Stimulated activated CD4-positive, alpha-beta T cell treated with anti-CD3 and anti-CD28 coated beads, TNF-alpha, amount 100 ng/mL, for 48 hours (primary cell): ENCODE data around the gene JTB.
"Not testable (repeated sequence)": the region's sequence is repeated elsewhere in the genome, so short reads cannot be mapped to it uniquely, and the experiment has no call there.

ENCODE experiments used
- DNase-seq, 3 donors: peaks; one replicate each; pipeline ENCODE4 v3.0.0-alpha.2; 2020; ENCODE audit warnings: low read depth in 3 of 3

The JTB gene

DNA sequence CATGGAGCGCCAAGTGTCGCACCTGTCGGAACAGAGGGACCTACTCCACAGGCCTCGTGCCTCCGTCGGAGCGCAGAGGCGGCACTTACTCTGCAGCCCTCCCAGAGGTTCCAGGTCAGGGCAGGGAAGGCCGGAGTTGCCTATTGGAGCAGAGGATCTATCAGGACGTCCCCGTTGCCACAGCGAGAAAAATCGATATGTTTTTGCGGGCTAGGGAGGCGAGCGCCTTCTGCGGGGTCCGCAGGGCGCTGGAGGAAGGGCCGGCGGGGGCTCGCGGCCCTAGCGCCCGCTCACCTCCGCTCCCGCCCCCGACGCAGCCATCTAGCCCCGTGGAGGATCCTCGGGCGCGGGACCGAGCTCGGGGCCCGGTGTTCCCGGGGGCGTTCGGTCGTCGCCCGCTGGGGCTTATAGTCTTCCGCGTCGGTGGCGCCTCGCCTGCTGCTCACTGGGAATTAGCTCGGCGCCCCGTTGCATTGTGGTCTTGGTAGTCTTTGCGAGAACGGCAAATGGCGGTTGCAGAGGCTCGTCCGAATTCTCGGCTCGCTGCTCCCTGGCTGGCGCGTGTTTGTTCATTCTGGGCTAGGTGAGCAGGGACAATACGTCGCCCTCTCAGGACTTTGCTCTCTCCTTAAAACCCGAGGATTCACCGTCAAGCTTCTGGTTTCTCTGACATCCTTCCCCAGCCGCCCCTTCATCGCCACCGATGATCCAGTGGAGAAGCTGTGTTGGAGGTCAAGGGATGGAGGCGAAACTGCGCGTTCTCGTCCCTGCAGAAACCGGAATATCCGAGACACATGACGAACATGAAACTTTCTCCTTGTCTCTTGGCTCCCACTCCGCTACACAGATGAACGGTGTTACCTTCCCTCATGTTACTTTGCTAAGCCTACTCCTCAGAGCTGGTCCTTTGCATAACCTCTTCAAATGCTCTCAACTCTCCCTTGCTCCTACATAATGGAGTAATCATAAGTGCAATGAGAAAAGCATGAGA is at the start of gene JTB:
Gene JTB, minus strand, starts transcription at position 425 of the 991 bp plus-strand sequence. Its CDS starts 422 bp downstream, at position 3.
- peak; percentile 77 to 83 (median 78) for DNase-seq

DNA sequence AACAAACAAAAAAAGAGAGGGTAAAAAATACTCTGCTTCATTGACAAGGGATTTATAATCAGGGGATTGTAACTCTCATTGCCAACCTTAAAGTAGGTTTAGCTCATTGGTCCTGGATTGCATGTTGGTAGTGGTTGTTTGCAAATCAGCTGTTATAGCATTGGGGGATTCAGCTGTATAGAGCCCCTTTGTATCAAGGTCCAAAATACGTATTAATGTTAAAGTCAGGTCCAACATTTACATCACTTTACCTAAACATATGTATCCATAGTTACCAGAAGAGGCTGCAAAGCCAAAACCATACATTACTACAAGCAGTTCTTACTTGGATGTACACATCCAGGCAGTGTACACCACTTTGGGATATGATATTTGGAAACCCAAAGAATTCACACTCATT is 42.5 kb upstream of the JTB start:
- no peak for DNase-seq

DNA sequence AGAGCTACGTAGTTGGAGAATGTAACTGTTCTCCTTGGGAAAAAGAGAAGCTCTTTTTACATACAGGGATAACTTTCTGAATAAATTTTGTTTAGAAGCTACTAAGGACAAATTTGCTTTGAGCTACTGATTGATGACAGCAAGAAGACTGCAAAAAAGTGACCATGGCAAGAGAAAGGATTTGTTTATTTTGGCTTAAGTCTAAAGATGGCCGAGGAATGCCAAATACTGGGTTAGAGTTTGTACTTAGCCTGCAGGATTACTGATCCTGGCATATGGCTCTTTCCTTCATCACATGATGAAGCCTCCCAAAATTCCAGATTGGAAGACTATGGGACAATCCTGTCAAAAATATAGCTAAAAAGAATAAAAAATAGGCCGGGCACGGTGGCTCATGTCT is 41.8 kb upstream of the JTB start:
- no peak for DNase-seq

DNA sequence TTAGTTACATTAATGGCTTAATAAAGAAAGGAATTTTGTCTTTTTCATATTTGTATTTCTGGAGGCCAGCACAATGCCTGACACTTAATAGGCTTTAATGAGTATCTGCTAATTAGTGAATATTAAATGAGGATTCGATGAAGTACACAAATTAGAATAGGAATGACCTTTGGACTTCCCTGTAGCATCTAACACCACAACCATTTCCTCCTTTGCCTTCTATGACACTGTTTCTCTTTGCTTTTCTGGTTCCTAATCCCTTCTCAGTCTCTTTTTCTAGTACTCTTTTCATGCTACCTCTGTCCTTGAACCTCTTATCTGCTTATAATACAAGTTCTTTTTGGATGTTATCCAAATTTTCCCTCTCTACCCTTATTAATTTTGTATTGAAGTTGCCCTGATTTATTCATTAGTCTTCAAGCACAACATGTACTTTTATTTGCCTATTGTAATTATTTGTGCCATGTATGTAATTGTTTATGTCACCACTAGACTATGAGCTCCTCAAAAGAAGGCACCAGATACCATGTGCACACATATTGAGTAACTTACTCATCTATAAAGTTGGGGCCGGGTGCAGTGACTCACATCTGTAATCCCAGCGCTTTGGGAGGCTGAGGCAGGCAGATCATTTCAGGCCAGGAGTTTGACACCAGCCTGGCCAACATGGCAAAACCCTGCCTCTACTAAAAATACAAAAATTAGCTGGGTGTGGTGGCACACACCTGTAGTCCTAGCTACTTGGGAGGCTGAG is 36.9 kb upstream of the JTB start:
- no peak for DNase-seq

DNA sequence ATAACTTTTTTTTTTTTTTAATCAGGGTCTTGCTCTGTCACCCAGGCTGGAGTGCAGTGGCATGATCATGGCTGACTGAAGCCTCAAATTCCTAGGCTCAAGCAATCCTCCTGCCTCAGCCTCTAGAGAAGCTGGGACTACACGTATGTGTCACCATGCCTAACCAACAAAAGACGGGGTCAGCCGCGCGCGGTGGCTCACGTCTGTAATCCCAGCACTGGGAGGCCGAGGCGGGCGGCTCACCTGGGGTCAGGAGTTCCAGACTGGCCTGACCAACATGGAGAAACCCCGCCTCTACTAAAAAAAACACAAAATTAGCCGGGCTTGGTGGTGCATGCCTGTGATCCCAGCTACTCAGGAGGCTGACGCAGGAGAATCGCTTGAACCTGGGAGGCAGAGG is 35.1 kb upstream of the JTB start:
- not testable (repeated sequence) for DNase-seq

DNA sequence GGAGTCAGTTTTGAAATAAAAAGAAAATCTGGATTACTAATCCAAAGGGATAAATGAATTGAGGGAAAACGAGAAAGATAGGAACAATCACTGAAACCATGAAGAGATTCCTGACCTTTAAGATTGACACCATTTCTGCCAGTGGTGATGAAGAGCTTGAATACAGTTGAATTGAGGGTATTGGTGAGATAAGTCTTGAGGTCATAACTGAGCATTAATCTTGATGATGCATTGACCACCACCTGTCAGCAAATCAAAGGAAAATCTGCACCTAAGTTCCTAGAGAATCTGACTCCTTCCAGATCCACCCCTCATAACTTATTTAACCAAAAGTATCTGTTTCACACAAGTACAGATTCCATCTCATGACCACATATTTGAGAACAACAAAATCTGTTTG is 34.7 kb upstream of the JTB start:
- no peak for DNase-seq

DNA sequence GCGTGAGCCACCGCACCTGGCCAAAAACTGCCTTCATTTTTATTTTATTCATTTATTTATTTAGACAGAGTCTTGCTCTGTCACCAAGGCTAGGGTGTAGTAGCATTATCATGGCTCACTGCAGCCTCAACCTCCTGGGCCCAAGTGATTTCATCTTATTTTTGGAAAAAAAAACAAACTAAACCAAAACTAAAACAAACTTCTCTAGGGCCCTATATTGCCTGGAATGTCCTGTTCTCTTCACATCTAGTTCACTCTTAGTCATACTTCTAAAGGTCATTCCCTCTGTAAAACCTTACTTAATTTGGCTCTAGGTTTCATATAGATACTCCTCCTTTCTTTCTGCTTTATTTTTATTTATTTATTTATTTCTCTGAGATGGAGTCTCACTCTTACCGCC is 28.7 kb upstream of the JTB start:
- no peak for DNase-seq

DNA sequence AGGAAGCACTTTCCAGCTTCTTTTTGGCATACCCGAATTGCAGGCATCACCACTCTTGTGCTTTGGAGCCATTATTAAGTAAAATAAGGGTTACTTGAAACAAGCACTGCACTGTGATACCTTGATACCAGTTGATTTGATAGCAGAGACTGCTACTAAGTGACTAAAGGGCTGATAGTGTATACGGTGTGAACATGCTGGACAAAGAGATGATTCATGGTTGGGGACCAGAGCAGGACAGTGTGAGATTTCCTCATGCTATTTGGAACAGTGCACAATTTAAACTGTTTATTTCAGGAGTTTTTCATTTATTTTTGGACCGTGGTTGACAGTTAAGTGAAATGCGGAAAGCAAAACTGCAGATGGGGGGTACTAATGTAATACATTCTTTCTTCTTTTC is 22.9 kb upstream of the JTB start:
- no peak for DNase-seq

DNA sequence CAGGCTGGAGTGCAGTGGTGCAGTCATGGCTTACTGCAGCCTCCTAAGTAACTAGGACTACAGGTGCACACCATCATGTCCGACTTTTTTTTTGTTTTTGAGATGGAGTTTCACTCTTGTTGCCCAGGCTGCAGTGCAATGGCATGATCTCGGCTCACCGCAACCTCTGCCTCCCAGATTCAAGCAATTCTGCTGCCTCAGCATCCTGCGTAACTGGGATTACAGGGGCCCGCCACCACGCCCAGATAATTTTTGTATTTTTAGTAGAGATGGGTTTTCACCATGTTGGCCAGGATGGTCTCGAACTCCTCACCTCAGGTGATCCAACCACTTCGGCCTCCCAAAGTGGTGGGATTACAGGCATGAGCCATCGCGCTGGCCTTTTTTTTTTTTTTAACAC is 19.4 kb upstream of the JTB start:
- DNase-seq: not testable (repeated sequence)

DNA sequence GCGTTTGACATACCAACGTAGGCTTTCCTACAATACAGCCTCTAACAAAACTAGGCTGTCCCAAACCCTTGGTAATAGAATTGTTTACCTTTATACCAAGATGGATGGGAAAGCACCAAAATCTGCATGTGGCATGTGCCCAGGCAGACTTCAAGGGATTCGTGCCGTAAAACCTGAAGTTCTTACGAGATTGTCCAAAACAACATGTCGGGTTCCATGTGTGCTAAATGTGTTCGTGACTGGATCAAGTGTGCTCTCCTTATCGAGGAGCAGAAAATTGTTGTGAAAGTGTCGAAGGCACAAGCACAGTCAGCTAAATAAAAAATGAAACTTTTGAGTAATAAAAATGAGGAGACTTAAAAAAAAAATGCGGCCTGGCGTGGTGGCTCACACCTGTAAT is 18.2 kb upstream of the JTB start:
- DNase-seq: no peak

DNA sequence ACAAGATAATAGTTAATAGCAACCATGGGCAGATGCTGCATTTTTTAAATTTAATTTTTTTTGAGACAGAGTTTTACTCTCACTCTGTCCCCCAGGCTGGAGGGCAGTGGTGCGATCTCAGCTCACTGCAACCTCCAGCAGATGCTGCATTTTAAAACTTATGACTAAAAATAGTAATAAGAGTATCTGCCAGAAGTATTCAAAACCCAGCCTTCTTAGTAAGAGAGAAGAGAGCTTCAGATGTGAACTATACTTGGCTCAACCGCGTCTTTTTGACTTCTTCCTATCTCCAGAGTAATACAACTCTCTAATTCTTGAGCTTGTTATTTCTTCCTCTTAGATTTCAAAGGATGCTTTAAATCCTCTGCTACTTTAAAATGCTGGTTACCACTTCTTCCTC is 17.7 kb upstream of the JTB start:
- DNase-seq: no peak

DNA sequence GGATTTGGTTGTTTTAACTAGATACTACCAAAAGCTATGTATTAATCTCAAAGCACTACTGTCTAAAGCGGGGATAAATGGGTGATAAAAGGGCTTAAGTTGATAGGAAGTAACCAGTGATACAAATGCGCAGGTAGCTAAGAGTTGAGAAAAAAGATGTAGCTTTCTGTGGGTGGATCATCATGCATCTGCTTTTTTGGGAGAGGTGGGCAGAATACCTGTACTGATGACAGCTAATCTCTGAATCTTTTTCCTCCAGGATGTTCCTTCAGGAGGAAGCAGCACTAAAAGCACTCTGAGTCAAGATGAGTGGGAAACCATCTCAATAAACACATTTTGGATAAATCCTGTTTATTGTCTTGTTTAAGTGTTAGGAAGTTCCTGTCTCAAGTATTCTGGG is 14.3 kb upstream of the JTB start:
- no peak for DNase-seq

DNA sequence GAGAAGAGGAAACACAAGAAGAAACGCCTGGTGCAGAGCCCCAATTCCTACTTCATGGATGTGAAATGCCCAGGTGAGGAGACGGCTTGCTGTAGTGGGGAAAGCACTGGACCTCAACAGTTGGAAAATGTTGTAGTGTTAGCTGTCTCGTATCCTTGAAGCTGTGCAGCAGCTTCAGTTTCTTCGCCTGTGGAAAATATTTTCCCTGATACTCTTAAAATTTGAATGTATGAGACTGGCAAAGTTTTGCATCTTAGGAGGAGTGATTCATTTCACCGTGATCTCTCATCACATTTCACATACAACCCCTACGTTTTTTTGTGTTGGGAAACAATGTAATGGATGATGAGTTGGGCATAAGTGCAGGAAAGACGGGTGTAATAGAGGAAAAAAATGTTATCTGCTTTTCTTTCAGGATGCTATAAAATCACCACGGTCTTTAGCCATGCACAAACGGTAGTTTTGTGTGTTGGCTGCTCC is 13.7 kb upstream of the JTB start:
- no peak for DNase-seq

DNA sequence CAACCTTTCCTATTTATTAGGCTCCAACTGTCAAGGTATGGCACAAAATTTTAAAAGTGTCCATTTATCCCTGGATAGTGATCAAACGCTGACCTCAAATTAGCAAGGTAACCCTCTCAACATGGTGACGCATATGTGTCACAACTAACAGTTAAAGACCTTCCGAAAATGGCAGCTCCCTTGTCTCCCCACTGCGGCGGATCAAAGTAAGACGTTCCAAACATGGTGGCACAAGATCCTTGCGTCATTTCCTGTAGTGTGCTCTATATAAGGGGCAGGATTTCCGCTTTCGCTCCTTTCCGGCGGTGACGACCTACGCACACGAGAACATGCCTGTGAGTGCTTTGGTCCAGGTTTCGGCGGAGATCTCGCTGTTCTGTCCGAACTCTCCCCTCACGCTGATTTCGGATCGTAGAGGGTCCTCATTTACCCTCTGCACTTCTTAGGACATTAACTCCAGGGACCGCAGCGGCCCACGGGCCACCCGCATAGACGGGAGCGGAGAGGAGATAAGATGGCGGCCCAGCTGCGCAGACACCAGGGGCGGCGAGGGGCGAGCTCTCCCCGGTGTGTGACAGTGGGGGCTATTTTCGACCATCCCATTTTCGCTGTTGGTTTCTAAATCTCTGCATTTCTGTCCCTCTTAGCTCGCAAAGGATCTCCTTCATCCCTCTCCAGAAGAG is 13.1 kb upstream of the JTB start, which contains the start of gene RPS27:
Gene RPS27, plus strand, starts transcription at position 295 of the 683 bp plus-strand sequence. Its CDS starts 35 bp downstream, at position 330.
- peak; percentile 68 to 81 (median 73) for DNase-seq

DNA sequence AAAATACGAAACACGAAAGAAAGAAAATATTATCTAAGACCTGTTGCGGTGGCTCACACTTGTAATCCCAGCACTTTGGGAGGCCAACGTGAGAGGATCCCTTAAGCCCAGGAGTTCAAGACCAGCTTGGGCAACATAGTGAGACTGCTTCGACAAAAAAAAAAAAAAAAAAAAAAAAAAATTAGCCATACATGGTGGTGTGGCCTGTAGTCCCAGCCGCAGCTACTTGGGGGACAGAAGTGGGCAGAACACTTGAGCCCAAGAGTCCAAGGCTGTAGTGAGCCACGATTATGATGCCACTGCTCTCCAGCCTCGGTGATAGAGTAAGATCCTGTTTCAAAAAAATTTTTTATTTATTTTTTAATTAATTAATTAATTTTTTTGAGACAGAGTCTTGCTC is 10.1 kb upstream of the JTB start:
- no peak for DNase-seq

DNA sequence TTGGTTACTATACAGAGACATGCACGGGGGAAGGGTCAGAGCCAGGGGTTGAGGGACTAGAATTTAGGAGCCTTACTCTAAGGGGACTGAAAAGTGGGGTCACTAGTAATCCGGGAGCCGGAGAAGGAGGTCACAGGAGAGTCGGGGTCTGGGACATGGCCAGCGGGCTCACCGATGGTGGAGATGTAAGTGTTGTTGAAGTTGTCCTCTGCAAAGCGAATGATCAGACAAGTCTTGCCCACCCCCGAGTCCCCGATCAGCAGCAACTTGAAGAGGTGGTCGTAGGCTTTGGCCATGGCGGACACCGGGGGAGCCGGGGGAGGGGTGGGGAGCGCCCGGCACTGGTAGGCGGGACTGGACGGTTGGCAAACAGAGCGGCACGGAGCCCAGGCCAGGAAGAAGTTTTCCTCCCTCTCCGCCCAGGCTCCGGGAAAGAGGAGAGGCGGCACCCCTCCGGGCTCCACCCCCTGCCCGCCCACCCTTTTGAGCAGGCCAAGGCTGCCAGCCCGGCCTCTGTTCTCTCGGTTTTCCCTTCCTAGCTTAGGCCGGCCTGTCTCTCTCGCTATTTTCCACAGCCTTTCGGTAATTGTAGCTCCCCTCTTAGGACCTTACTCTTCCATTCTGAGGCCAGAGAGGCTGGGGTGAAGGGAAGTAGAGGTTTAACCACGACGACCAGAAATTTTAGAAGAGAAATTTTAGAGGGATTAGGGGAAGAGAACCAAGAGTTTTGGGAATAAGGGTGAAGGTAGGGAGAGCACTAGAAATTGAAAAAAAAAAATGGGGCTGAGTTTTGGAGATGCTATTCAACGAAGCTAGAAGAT is 8.7 kb upstream of the JTB start, which contains the start of gene RAB13:
Gene RAB13, minus strand, starts transcription at position 399 of the 821 bp plus-strand sequence. Its CDS starts 103 bp downstream, at position 296.
- DNase-seq: no peak

DNA sequence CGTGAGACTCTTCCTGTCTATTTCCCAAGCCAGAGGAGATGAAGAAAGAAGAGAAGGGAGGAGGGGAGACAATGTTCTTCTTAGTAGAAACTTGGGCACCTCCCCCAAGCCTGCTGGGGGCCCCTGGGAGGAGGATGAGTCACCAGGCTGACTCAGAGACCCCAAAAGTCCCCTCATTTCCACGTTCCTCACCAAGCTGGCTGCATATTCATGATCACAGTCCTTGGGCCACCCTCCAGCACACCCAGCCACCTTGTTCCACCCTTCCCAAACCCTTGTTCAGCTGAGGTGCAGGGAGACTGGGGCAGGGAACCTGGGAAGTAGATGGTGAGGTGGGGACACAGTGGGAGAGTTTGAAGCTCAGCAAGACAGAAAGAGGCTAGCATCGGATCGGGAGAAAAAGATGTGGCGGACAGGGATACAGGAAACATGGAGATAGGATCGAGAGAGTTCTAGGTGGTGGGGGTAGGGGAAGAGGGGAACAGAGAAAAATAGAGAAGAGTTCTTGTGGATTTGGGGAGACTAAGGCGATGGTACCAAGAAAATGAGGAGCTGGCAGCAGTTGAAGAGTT is 8.0 kb upstream of the JTB start:
- peak in 1 of 3 donors; percentile 27 for DNase-seq

DNA sequence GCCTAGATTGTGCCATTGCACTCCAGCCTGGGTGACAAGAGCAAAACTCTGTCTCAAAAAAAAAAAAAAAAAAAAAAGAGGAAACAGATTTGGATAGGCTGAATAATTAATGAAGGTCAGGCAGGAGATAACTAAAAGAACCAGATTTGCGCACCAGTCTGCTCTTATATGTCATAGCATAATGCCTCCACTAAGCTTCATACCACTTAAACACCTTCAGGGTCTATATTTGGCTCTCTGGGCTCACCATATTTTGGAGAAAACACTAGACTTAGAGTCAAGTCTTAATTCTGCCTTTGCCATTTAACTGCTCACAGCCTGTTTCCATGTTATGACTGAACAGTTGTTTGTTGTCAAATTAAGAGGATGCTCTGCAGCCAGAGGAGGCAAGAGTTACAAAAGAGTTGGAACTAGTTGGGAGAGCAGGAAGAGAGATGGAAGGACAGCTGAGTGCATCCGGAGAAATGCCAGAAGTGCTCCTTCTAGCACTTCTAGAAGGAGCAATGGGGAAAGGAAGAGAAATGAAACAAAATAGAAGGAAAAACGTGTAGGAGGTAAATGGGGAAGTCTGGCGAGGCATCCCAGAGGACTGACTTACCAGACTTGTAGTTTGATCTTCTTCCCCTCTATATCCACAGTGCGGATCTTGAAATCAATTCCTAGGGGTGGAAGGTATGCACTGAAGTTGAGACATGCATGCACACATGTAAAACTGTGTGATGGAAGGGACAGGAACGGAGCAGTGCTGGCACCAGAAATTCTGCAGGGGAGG is 6.8 kb upstream of the JTB start:
- DNase-seq: no peak

DNA sequence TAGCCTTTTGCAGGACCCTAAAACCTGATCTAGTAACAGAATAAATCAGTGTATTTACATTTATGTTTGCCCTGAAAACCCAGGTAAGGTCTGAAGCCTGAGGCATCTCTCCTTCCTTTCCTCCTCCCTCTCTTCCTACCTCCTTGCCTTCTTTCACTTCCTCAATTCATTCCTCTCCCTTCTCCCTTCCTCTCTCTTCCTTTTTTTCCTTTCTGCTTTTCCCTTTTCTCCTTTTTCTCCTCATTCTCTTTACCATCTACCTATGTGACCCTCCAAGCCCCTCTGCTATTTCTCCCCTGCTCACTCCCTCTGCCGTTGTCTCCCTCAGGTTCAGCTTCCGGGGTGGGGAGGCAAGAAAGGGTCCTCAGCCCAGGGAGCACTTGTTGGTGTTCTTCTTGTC is 4.3 kb upstream of the JTB start:
- not testable (repeated sequence) for DNase-seq

DNA sequence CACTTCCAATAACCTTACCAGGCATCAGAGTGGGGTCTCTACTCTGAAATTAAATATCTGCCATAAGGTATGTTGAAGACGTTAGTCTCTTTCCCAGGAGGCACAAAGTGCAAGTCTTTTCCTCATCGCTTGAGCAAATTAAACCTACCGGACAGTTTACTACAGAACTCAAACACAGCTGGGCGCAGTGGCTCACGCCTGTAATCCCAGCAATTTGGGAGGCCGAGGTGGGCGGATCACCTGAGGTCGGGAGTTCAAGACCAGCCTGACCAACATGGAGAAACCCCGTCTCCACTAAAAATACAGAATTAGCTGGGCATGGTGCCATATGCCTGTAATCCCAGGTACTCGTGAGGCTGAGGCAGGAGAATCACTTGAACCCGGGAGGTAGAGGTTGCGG is 1.6 kb upstream of the JTB start:
- not testable (repeated sequence) for DNase-seq
